Activated T-helper 2 cell treated with anti-CD3 and anti-CD28 coated beads, Interferon-gamma antibody, Interleukin-2, Interleukin-4, amounts not matched to agents 10 μg/mL and 5 μg/mL and 100 μg/mL, durations not matched to agents 14 hours and 24 hours and 36 hours (primary cell): ENCODE results near the gene DELE1. TPM values are rescaled to one million over a fixed set of nuclear protein-coding genes. Genes with fewer than 3 reads are reported as not detected.
A peak's percentile ranks its signal among the peaks of the same experiment; 100 is the strongest.

Source experiments
- DNase-seq: peaks from one replicate; pipeline ENCODE4 v3.0.0; 2021; ENCODE audit warnings: low spot score
- H3K27ac Mint-ChIP-seq: one replicate; pipeline ENCODE4 v1.8.0; 2021; ENCODE audit warnings: mixed read lengths
- H3K27me3 Mint-ChIP-seq: one replicate; pipeline ENCODE4 v1.8.0; 2021; ENCODE audit warnings: low read depth, mixed read lengths
- H3K36me3 Mint-ChIP-seq: one replicate; pipeline ENCODE4 v1.8.0; 2021; ENCODE audit warnings: low read depth, mixed read lengths
- H3K4me1 Mint-ChIP-seq: one replicate; pipeline ENCODE4 v1.8.0; 2021; ENCODE audit warnings: low read depth, mixed read lengths
- H3K4me3 Mint-ChIP-seq: one replicate; pipeline ENCODE4 v1.8.0; 2021; ENCODE audit warnings: low read depth, mild to moderate bottlenecking, moderate library complexity, mixed read lengths
- H3K9me3 Mint-ChIP-seq: one replicate; pipeline ENCODE4 v1.8.0; 2021; ENCODE audit warnings: mixed read lengths
- intact Hi-C: fragments of 100-400 bp; cut with micrococcal nuclease; formaldehyde crosslinking; loops from one replicate; pipeline ENCODE4 v1.15.1; 2023
- total RNA-seq: library from RNA; stranded (reverse); gene quantifications from 2 replicates; pipeline ENCODE4 v1.2.3, GENCODE V29; 2022

DELE1 gene
- total RNA-seq, 1 donor from 2014 or later: 76.8 TPM

DNA sequence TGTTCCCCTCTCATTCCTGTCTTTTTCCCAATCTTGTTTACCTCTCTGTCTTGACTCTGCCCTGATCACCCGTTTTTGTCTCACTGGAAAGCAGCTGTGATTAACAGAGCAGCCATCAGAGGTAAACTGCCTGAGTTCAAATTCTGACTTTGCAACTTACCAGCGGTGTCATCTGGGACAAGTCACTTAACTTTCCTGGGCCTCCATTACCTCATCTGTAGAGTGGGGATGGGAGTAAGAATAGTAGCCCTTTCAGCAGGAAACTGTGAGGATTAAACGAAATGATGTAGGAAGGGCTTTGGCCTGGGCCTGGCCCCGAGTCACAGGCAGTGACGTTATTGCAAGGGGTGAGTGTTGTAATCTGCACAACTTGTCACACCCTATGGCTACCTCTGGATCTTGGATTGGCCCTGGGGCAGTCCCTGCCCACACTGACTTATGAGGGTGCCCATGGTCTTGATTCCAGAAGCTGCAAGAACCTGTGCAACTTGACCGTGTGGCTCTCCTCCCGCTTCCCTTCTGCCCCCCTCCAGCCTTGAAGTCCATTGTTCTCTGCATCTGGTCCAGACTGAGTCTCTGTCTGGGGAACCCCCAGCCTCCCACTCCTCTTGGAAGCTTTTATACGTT lies 35.0 kb downstream of the DELE1 start:
- Mint-ChIP-seq H3K27ac (peak overlapping the region; percentile 90), H3K9me3 (no peaks in the 10 kb centered on the region), H3K4me3 (peak overlapping the region; percentile 77), H3K4me1 (peaks cover 35% of the 10 kb centered on the region), H3K27me3 (no peaks in the 10 kb centered on the region), H3K36me3 (no peaks in the 10 kb centered on the region)
- DNase-seq: no peak
- intact Hi-C loops: no loop called here

DNA sequence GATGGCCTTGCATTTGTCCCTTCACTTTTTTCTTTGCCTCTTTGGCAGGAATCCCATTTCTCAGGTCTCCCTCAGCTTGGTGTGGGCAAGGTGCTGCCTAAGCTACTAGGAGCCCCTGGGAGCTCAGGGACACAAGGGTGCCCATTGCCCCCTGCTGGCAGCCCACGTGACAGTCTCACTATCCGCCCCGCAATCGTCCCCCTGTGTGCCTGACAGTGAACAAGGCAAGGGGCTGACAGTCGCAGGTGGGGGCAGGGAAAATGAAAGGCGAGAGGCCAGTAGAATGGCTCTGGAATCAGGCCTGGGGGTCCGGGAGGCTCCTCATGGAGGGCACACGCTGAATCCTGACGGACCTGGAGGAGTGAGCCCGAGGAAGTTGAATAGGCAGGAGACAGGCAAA lies 36.3 kb downstream of the DELE1 start:
- Mint-ChIP-seq H3K9me3 (no peaks in the 10 kb centered on the region), H3K36me3 (no peaks in the 10 kb centered on the region), H3K27ac (peak overlapping the region; percentile 81), H3K4me1 (peaks cover 35% of the 10 kb centered on the region), H3K4me3 (no peak overlapping the region), H3K27me3 (no peaks in the 10 kb centered on the region)
- intact Hi-C loops: loop anchor here (1.0 to 10.0 kb wide), 6 partner anchors 35 to 268 kb away; no protein-coding TSS in a partner anchor
- DNase-seq: no peak

DNA sequence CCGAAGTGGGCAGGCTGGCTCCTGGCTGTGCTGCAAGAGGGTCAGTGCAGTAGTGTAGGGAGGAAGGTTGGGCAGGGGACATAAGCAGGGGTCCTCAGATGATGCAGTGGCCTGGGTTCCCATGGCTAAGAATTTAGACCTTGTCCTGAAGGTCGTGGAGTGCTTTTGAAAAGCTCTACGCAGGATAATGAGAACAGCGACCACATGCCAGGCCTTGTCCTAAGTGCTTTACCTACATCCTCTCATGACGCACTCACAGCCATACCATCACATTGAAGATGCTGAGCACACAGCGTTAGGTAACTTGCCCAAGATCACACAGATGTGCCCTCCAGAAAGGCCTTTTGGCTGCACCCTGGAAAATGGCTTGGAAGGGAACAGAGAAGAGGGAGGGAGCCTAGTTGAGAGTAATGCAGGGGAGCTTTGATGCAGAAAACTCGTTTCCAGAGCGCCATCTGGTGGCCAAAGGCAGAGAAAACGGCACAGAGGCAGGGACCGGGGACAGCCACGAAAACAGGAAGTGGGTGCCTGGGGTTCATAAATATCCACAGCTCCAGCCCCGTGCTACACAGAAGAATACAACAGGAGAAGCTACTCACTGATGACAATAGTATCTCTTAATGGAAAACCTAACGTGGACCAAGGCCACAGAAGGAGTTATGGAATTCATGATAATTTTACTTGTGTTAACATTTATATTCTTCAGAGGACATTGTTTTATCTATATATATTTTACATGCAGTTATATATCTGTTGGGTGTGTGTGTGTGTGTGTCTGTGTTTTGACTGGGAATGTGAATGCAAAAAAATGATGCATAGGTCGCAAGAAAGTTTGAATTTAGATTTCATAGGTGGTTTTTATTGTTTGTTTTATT lies 37.0 kb downstream of the DELE1 start:
- Mint-ChIP-seq H3K27me3 (no peaks in the 10 kb centered on the region), H3K9me3 (no peaks in the 10 kb centered on the region), H3K36me3 (no peaks in the 10 kb centered on the region), H3K4me1 (peaks cover 35% of the 10 kb centered on the region), H3K4me3 (no peak overlapping the region), H3K27ac (peak overlapping the region; percentile 76)
- intact Hi-C loops: loop anchor here (1.0 to 10.0 kb wide), 6 partner anchors 36 to 268 kb away; no protein-coding TSS in a partner anchor
- DNase-seq: peak; percentile 82

DNA sequence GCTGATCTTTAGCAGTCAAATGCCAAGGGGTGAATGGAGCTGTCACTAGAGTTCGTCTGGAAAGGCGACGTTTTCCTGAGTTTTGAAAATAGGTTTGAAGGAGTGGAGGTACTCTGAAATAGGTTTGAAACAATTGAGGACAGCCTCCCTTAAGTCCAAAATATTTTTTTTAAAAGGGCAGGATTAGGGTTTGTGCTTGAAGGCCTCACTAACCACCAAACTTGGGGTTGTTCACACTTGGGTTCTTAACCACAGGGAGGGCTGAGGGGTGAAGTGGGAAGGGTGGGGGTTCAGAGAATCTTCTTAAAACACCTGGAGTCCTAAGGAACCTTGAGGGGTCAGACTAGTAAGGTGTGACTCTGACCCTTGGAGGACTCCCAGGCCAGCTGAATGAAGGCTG lies 37.8 kb downstream of the DELE1 start:
- Mint-ChIP-seq H3K9me3 (no peaks in the 10 kb centered on the region), H3K27ac (peak overlapping the region; percentile 76), H3K4me3 (no peak overlapping the region), H3K36me3 (no peaks in the 10 kb centered on the region), H3K27me3 (no peaks in the 10 kb centered on the region), H3K4me1 (peaks cover 35% of the 10 kb centered on the region)
- no peak for DNase-seq
- intact Hi-C loops: loop anchor here (2.0 to 10.0 kb wide), 4 partner anchors 37 to 147 kb away; no protein-coding TSS in a partner anchor

DNA sequence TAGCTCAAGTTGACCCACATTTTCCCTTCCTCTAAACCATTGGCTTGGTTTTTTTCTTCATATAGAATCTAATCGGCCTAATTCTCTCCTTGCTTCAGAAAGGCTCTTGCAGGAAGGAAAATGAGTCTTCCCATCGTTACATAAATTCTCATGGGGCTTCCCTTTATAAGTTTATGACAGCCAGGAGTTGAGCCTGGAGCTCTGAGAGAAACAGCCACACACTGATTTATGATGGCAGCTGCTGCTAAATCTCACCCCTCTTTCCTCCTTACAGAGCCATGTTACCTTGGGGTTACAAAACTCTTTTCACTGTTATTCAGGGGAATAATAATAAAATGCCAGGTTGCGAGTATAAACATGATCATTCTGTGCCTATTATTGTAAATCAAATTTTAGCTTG lies 40.0 kb downstream of the DELE1 start:
- peaks cover 30% of the 10 kb centered on the region for H3K4me1 Mint-ChIP-seq
- H3K27ac Mint-ChIP-seq: no peak overlapping the region
- H3K9me3 Mint-ChIP-seq: no peaks in the 10 kb centered on the region
- intact Hi-C loops: loop anchor here (10.0 kb wide), 1 partner anchor 149 kb away; no protein-coding TSS in a partner anchor
- H3K4me3 Mint-ChIP-seq: no peak overlapping the region
- H3K27me3 Mint-ChIP-seq: no peaks in the 10 kb centered on the region
- DNase-seq: no peak
- H3K36me3 Mint-ChIP-seq: no peaks in the 10 kb centered on the region

DNA sequence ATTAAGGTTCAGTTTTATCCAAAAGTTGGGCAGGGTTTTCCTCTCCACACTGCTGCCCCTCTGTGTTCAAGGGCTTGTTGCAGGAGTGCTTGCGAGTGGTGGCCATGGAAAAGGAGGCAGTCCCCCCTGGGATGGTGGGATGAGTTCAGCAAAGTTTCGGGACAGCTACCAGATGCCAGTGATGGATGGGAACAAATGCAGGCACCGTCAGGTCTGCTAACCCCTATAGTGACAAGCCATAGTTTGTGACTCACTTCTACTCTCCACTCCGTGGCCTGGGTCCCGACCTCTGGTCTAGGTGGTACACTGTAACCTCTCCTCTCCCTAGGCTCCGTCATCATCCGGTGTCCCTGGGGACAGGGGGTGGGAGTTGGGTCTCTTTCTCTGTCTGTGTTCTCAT lies 41.4 kb downstream of the DELE1 start:
- peaks cover 4% of the 10 kb centered on the region for H3K36me3 Mint-ChIP-seq
- H3K4me3 Mint-ChIP-seq: no peak overlapping the region
- DNase-seq: no peak
- intact Hi-C loops: loop anchor here (10.0 kb wide), 1 partner anchor 150 kb away; no protein-coding TSS in a partner anchor
- peaks cover 24% of the 10 kb centered on the region for H3K4me1 Mint-ChIP-seq
- H3K27ac Mint-ChIP-seq: no peak overlapping the region
- H3K9me3 Mint-ChIP-seq: no peaks in the 10 kb centered on the region
- no peaks in the 10 kb centered on the region for H3K27me3 Mint-ChIP-seq

DNA sequence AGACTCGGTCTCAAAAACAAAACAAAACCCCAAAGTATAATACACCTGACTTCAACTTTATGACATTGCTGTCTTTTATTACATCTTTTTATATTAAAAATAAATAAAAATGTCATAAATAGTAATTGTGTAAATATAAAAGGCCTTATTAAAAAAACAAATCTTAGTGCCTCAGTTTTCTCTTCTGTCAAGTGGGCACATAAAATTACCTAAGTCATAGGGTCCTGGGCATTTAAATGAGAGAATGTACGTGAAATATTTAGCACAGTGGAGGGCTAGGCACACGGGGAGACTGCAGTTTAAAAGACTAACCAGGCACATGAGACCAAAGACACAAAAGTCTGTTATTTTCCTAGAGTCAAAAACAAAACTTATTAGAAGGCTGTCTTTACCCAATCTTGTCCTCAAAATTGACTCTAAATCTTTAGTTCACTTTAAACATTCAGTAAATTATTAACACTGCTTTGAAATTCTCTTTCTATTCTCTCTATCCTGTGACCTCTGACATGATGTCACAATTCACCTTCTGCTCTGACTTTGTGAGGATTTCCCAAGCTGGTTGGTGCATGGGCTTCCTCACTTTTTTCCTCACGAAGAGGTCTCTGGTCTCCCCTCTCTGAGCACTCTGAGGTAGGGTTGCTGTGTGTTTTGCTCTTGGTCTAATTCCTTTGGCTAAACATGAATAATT lies 42.7 kb downstream of the DELE1 start:
- intact Hi-C loops: loop anchor here (10.0 kb wide), 1 partner anchor 152 kb away; no protein-coding TSS in a partner anchor
- Mint-ChIP-seq H3K36me3 (peaks cover 5% of the 10 kb centered on the region), H3K4me3 (no peak overlapping the region), H3K9me3 (no peaks in the 10 kb centered on the region), H3K27me3 (no peaks in the 10 kb centered on the region), H3K4me1 (peaks cover 18% of the 10 kb centered on the region), H3K27ac (no peak overlapping the region)
- no peak for DNase-seq

DNA sequence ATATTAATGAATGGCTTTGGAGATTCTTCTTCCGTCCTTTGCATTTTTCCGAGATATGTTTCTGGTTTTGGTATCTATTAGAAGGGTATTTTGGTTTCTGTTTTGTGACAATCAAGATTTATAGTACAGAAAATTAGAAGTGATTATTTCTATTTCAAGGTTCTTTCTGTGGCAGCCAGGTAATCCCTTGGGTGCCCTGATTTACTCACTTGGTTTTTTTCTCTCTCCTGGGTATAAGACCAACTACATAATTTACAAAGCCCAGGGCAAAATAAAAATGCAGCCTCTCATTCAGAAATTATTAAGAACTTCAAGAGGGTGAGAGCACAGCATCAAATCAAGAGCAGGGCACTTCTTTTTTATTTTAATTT lies 43.3 kb downstream of the DELE1 start:
- intact Hi-C loops: loop anchor here (10.0 kb wide), 1 partner anchor 152 kb away; no protein-coding TSS in a partner anchor
- Mint-ChIP-seq H3K9me3 (no peaks in the 10 kb centered on the region), H3K4me1 (peaks cover 18% of the 10 kb centered on the region), H3K27ac (no peak overlapping the region), H3K4me3 (no peak overlapping the region), H3K27me3 (no peaks in the 10 kb centered on the region), H3K36me3 (peaks cover 8% of the 10 kb centered on the region)
- no peak for DNase-seq

DNA sequence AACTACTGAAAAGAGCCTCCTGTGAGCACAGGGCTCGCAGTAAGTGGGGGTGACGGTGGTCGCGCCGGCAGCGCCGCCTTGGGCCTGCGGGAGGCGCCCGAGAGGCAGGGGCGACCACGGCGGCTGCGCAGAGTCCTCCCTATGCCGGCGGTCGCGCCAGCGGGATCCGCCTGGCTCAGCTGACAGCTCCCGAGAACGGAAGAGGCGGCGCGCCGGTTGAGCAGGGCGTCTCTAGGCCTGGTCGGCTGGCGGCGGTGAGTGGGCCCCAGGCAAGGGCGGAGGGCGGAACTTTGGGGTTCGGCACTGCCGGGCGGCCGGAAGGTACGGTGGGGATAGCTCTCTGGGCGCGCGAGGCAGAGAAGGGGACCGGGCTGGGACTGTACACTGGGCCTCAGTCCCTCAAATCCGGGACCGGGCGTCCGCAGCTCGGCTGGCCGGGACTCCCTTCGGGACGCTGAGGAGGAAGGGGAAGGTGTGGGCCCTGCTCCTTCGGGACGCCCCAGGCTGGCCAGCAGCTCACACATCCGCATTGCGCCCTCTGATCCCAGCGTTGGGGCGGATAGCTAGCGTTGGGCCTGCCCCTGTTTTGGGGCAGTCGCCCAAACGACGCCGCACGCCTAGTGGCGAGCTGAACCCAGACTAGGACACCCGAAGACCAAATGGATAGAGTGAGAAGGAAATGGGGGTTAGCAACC lies 45.4 kb downstream of the DELE1 start, which contains the start of gene RNF14:
Gene RNF14, plus strand, starts transcription at position 192 of the 695 bp plus-strand sequence. CDS start 4,484 bp downstream, outside the sequence.
- peak; percentile 95 for DNase-seq
- H3K4me1 Mint-ChIP-seq: peaks cover 25% of the 10 kb centered on the region
- H3K9me3 Mint-ChIP-seq: no peaks in the 10 kb centered on the region
- intact Hi-C loops: loop anchor here (1.0 to 10.0 kb wide), 5 partner anchors 46 to 276 kb away; partner anchors contain the start of gene DELE1
- H3K36me3 Mint-ChIP-seq: peaks cover 22% of the 10 kb centered on the region
- H3K27me3 Mint-ChIP-seq: no peaks in the 10 kb centered on the region
- H3K4me3 Mint-ChIP-seq: peak within 1 kb of the TSS; percentile 91
- peak within 1 kb of the TSS; percentile 93 for H3K27ac Mint-ChIP-seq

DNA sequence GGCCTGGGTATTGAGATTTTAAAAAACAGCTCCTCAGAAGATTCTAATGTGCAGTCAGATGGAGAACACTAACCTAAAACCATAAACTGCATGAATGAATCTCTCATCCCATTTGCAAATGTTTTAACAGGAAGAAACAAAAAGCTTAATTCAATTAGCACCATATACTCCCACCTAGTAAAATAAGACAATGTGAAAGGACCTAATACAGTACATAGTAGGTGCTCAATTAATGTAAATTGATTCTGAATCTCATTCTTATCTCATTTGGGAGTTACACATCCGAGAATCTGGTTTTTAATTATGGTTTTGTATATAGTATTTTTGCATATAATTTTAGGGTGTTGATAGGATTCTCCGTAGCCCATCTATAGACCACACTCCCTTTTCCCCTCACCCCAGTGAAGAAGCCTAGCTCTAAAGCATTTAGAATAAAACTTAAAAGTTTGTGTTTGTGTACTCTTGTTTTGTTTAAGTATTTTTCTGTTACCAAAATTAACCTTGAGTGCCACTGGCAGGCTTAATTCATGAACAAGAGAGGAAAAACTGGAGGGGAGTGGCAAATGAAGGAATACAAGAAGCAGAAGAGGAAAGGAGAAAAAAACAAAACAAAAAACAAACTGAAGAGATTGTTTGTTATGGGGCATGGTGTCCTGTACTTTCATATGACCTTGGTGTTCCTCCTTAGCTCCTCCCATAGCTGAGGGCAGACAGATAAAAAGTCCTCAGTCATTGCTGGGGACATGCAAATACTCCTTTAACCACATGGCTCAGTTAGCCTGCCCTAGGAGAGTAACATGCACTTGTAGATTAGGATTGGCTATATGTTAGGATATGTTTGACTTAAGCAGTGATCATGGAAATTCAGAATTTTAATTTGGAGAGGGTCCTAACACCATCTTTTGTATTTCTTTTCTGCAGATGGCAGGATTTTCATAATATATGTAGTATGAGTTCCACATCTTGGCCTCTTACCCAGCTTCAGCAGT lies 46.4 kb downstream of the DELE1 start:
- no peak for DNase-seq
- H3K9me3 Mint-ChIP-seq: no peaks in the 10 kb centered on the region
- peak overlapping the region; percentile 91 for H3K4me3 Mint-ChIP-seq
- H3K27ac Mint-ChIP-seq: peak overlapping the region; percentile 93
- no peaks in the 10 kb centered on the region for H3K27me3 Mint-ChIP-seq
- intact Hi-C loops: loop anchor here (1.0 to 10.0 kb wide), 5 partner anchors 46 to 277 kb away; partner anchors contain the start of gene DELE1
- peaks cover 33% of the 10 kb centered on the region for H3K4me1 Mint-ChIP-seq
- H3K36me3 Mint-ChIP-seq: peaks cover 32% of the 10 kb centered on the region

DNA sequence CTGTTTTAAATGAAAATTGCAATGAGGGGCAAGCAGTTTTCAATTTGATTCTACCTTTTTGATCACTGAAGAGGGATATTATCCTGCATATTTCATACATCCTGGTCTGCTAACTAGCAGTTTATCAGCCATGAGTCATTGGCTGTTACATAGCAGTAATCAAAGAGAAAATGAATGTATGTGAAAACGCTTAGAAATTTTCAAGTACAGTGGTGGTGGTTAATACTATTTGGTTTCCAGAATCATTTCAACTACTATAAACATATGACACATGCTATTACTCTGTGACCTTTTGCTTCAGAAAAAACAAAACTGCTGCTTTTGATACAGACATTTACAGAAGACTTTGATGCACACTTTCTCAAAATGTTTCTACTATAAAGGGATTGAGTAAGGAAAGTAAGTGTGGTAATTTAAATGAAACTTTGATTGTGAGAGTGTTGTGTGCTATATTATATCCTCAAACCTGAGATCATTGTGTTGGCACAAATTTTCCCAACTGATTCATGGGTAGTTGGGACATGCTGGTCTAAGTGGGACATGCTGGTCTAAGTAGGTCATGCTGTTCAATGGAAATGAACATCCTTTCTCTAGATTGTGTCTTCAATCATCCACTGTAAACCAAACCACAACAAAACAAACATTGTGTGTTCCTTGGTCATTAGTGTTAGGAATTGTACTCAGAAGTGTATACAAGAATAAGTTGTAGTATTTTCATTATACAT lies 50.4 kb downstream of the DELE1 start:
- DNase-seq: no peak
- no peak overlapping the region for H3K4me3 Mint-ChIP-seq
- H3K9me3 Mint-ChIP-seq: no peaks in the 10 kb centered on the region
- no peaks in the 10 kb centered on the region for H3K27me3 Mint-ChIP-seq
- peaks cover 27% of the 10 kb centered on the region for H3K4me1 Mint-ChIP-seq
- intact Hi-C loops: no loop called here
- peak overlapping the region; percentile 67 for H3K27ac Mint-ChIP-seq
- H3K36me3 Mint-ChIP-seq: peaks cover 54% of the 10 kb centered on the region
